Adipocyte (in vitro differentiated cells): ENCODE results near the gene ZMIZ2.
"Not testable (repeated sequence)": the region's sequence is repeated elsewhere in the genome, so short reads cannot be mapped to it uniquely, and the experiment has no call there.

ENCODE experiments used
- DNase-seq: peaks from one replicate; pipeline ENCODE4 v3.0.0-alpha.2; 2015; ENCODE audit warnings: low read depth
- H3K27me3 ChIP-seq: replicated peaks from 2 replicates; pipeline ENCODE4 v1.7.0; 2013; ENCODE audit warnings: mild to moderate bottlenecking, low read length, moderate library complexity; ENCODE audit not compliant: control insufficient read depth, insufficient read depth
- H3K36me3 ChIP-seq: 2 replicates; pipeline ENCODE4 v1.7.0; 2013; ENCODE audit warnings: low read length, mild to moderate bottlenecking, moderate library complexity; ENCODE audit not compliant: control insufficient read depth, insufficient read depth, severe bottlenecking
- H3K4me1 ChIP-seq: 2 replicates; pipeline ENCODE4 v1.7.0; 2013; ENCODE audit warnings: mild to moderate bottlenecking, low read length, moderate library complexity; ENCODE audit not compliant: control insufficient read depth, insufficient read depth
- H3K4me3 ChIP-seq: 2 replicates; pipeline ENCODE4 v1.7.0; 2013; ENCODE audit warnings: mild to moderate bottlenecking, low read length, moderate library complexity
- H3K9ac ChIP-seq: 2 replicates; pipeline ENCODE4 v1.7.0; 2013; ENCODE audit warnings: mild to moderate bottlenecking, low read length, moderate library complexity
- H3K9me3 ChIP-seq: 2 replicates; pipeline ENCODE4 v1.7.0; 2013; ENCODE audit warnings: mild to moderate bottlenecking, low read length, moderate library complexity; ENCODE audit not compliant: control insufficient read depth

ZMIZ2 gene

GRCh38 chr7:44797329-44798258 is 48.9 kb downstream of the ZMIZ2 start:
- Histone ChIP-seq H3K4me1 (peaks cover 25% of the 10 kb centered on the region), H3K9me3 (no peaks in the 10 kb centered on the region), H3K36me3 (peaks cover 40% of the 10 kb centered on the region), H3K4me3 (peak overlapping the region; percentile 87), H3K9ac (peak overlapping the region; percentile 99), H3K27me3 (no peaks in the 10 kb centered on the region)
- peak; percentile 95 for DNase-seq

GRCh38 chr7:44798649-44799305 is 50.1 kb downstream of the ZMIZ2 start:
- Histone ChIP-seq H3K9me3 (no peaks in the 10 kb centered on the region), H3K27me3 (no peaks in the 10 kb centered on the region), H3K4me3 (peak overlapping the region; percentile 87), H3K36me3 (peaks cover 52% of the 10 kb centered on the region), H3K9ac (peak overlapping the region; percentile 99), H3K4me1 (peaks cover 29% of the 10 kb centered on the region)
- peak; percentile 59 for DNase-seq

- H3K4me3 ChIP-seq = peak overlapping the region; percentile 87
- peak overlapping the region; percentile 20 for H3K9ac ChIP-seq
- no peaks in the 10 kb centered on the region for H3K9me3 ChIP-seq
- DNase-seq = no peak
- peaks cover 30% of the 10 kb centered on the region for H3K4me1 ChIP-seq
- peaks cover 60% of the 10 kb centered on the region for H3K36me3 ChIP-seq
- no peaks in the 10 kb centered on the region for H3K27me3 ChIP-seq
Observed at GRCh38 chr7:44799939-44800338, 51.3 kb downstream of the ZMIZ2 start.

GRCh38 chr7:44801890-44802289 is 53.2 kb downstream of the ZMIZ2 start:
- H3K9ac ChIP-seq = peak overlapping the region; percentile 54
- no peak for DNase-seq
- no peaks in the 10 kb centered on the region for H3K27me3 ChIP-seq
- H3K9me3 ChIP-seq = no peaks in the 10 kb centered on the region
- peaks cover 33% of the 10 kb centered on the region for H3K4me1 ChIP-seq
- no peak overlapping the region for H3K4me3 ChIP-seq
- H3K36me3 ChIP-seq = peaks cover 60% of the 10 kb centered on the region

GRCh38 chr7:44802418-44803025 is 53.9 kb downstream of the ZMIZ2 start:
- Histone ChIP-seq H3K27me3 (no peaks in the 10 kb centered on the region), H3K4me1 (peaks cover 33% of the 10 kb centered on the region), H3K9ac (no peak overlapping the region), H3K9me3 (no peaks in the 10 kb centered on the region), H3K36me3 (peaks cover 60% of the 10 kb centered on the region), H3K4me3 (no peak overlapping the region)
- no peak for DNase-seq

- Histone ChIP-seq H3K36me3 (peaks cover 55% of the 10 kb centered on the region), H3K4me1 (peaks cover 27% of the 10 kb centered on the region)
- not testable (repeated sequence) for H3K27me3 ChIP-seq, H3K9ac ChIP-seq, DNase-seq, H3K9me3 ChIP-seq, H3K4me3 ChIP-seq
Observed at GRCh38 chr7:44803828-44804519, 55.3 kb downstream of the ZMIZ2 start.

- Histone ChIP-seq H3K36me3 (peaks cover 36% of the 10 kb centered on the region), H3K4me3 (no peak overlapping the region), H3K4me1 (peaks cover 17% of the 10 kb centered on the region), H3K27me3 (no peaks in the 10 kb centered on the region), H3K9ac (no peak overlapping the region), H3K9me3 (no peaks in the 10 kb centered on the region)
- DNase-seq = no peak
Observed at GRCh38 chr7:44805950-44806349, 57.3 kb downstream of the ZMIZ2 start.

- H3K36me3 ChIP-seq = peaks cover 7% of the 10 kb centered on the region
- no peaks in the 10 kb centered on the region for H3K9me3 ChIP-seq
- DNase-seq = no peak
- no peak overlapping the region for H3K4me3 ChIP-seq
- H3K4me1 ChIP-seq = peaks cover 5% of the 10 kb centered on the region
- H3K9ac ChIP-seq = no peak overlapping the region
- no peaks in the 10 kb centered on the region for H3K27me3 ChIP-seq
Observed at GRCh38 chr7:44808914-44809393, 60.3 kb downstream of the ZMIZ2 start.

GRCh38 chr7:44811093-44811492 is 62.4 kb downstream of the ZMIZ2 start:
- no peak overlapping the region for H3K9ac ChIP-seq
- no peaks in the 10 kb centered on the region for H3K27me3 ChIP-seq
- no peak for DNase-seq
- H3K36me3 ChIP-seq = no peaks in the 10 kb centered on the region
- H3K4me3 ChIP-seq = no peak overlapping the region
- H3K9me3 ChIP-seq = no peaks in the 10 kb centered on the region
- H3K4me1 ChIP-seq = no peaks in the 10 kb centered on the region

GRCh38 chr7:44811571-44811970 is 62.9 kb downstream of the ZMIZ2 start:
- Histone ChIP-seq H3K9me3 (no peaks in the 10 kb centered on the region), H3K9ac (no peak overlapping the region), H3K4me3 (no peak overlapping the region), H3K27me3 (no peaks in the 10 kb centered on the region), H3K4me1 (no peaks in the 10 kb centered on the region), H3K36me3 (no peaks in the 10 kb centered on the region)
- no peak for DNase-seq
